Right lobe of liver (tissue), 4 donors: ENCODE data around the gene PLA2G2C.

Source experiments
- CTCF ChIP-seq, 4 donors: fragments of 200-600 bp in 3 of 4; fragments of 450-650 bp in 1 of 4; IDR thresholded peaks; one replicate each; pipeline versions ENCODE4 v1.5.1 to v1.8.0; 2016 to 2022; ENCODE audit warnings: antibody characterized with exemption in 4 of 4, mild to moderate bottlenecking in 2 of 4
- POLR2A ChIP-seq: fragments of 450-650 bp; IDR thresholded peaks from one replicate; pipeline ENCODE4 v1.6.1; 2017; ENCODE audit warnings: antibody characterized with exemption, mild to moderate bottlenecking
- donor health status: DM: no; HTN: no; CAD: no.
- donor health status: DM: no; HTN: no; CAD: no.
- donor health status: DM: no; HTN: yes; CAD: no.

GRCh38 chr1:20180844-20181207 lies 5.5 kb downstream of the PLA2G2C start:
- TF ChIP-seq CTCF (IDR thresholded peaks at IDR 0.05) (no peak), POLR2A (no peak)
